Measurements from ENCODE around the gene UTP3.

DNA sequence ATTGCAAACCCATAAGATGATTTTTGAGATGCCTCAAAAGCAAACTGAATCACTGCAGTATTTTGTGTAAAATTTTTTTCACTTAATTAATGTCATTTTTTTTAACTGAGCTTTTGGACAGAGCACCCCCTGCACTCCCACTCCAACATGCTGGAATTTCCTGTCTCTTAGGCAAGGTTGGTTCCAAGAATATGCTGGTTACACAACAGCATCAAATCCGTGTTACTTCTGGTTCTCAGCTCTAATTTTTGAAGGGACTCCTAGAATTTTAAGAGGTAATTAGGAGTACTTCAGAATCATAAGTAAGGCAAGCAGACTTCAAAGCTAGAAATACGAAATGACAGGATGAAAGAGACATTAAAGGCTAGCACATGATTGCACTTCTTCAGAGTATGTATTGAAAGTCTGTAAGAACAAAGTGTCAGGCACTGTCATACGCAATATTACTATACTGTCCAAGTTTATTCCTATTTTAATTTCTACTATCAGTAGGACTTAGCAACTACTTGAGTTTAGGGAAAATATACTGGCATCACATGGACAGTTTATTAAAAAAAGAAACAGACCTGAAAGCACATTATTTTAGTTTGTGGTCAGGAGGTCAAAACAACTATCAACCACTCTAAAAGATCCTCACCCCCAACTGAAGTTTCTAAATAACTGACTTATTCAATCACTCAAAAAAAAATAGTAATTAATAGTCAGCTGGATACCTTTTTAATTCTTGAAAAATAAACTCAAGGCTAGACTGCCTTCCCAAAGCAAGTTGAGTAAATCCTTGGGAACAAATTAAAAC, 20.4 kb upstream of the UTP3 start:
- no peak for TF ChIP-seq POLR2A (IDR thresholded peaks at IDR 0.05)
- TF ChIP-seq, protein P1, sequence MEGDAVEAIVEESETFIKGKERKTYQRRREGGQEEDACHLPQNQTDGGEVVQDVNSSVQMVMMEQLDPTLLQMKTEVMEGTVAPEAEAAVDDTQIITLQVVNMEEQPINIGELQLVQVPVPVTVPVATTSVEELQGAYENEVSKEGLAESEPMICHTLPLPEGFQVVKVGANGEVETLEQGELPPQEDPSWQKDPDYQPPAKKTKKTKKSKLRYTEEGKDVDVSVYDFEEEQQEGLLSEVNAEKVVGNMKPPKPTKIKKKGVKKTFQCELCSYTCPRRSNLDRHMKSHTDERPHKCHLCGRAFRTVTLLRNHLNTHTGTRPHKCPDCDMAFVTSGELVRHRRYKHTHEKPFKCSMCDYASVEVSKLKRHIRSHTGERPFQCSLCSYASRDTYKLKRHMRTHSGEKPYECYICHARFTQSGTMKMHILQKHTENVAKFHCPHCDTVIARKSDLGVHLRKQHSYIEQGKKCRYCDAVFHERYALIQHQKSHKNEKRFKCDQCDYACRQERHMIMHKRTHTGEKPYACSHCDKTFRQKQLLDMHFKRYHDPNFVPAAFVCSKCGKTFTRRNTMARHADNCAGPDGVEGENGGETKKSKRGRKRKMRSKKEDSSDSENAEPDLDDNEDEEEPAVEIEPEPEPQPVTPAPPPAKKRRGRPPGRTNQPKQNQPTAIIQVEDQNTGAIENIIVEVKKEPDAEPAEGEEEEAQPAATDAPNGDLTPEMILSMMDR (IDR thresholded peaks at IDR 0.05), result no peak
